B cell (primary cell): Measurements from ENCODE around the gene UBASH3B. TPM values are rescaled to one million over a fixed set of nuclear protein-coding genes. Genes with fewer than 3 reads are reported as not detected.

Experiments
- ATAC-seq: fragments of 200-7000 bp; cut with Tn5 transposase; one replicate; pipeline ENCODE4 v1.10.0; 2021; ENCODE audit warnings: low read depth, mild to moderate bottlenecking, moderate number of reproducible peaks, moderate library complexity
- CTCF ChIA-PET: fragments of 350-600 bp; sonication (Branson Sonifier 250); formaldehyde crosslinking; loops from one replicate; lab custom pipeline; 2021; ENCODE audit warnings: antibody characterized with exemption, inconsistent platforms; lab: Charles Lee
- POLR2A ChIA-PET: fragments of 350-600 bp; sonication (Branson Sonifier 250); formaldehyde crosslinking; loops from one replicate; lab custom pipeline; 2021; ENCODE audit warnings: antibody characterized with exemption; lab: Charles Lee
- DNase-seq: peaks from one replicate; pipeline ENCODE4 v3.0.0; 2013
- H2AFZ ChIP-seq: 2 replicates; pipeline ENCODE4 v1.6.1; 2012; ENCODE audit warnings: mild to moderate bottlenecking, low read depth, low read length; ENCODE audit not compliant: insufficient read depth, poor library complexity, severe bottlenecking
- H3K27ac ChIP-seq, 2 donors: 1 replicate in 1 of 2; 2 replicates in 1 of 2; pipeline ENCODE4 v1.5.1; 2012 to 2013; ENCODE audit warnings: low read length in 2 of 2, mild to moderate bottlenecking in 2 of 2, moderate library complexity in 1 of 2
- H3K27me3 ChIP-seq, 4 experiments: fragments of 200-600 bp in 1 of 4; sonication (generic) in 1 of 4; replicated peaks in 1 of 4; 1 replicate in 2 of 4; 2 replicates in 2 of 4; pipeline versions ENCODE4 v1.6.1 to v1.7.0; 2013 to 2016; ENCODE audit warnings: low read length in 3 of 4, mild to moderate bottlenecking in 2 of 4, mixed read lengths in 1 of 4, moderate library complexity in 1 of 4; ENCODE audit not compliant: insufficient read depth in 4 of 4, control insufficient read depth in 3 of 4; ENCODE audit errors: control extremely low read depth in 1 of 4
- H3K36me3 ChIP-seq, 2 experiments: replicated peaks in 1 of 2; 1 replicate in 1 of 2; 2 replicates in 1 of 2; pipeline versions ENCODE4 v1.6.1 to v1.7.1; 2013; ENCODE audit warnings: low read length in 1 of 2; ENCODE audit not compliant: insufficient read depth in 2 of 2, control insufficient read depth in 1 of 2; ENCODE audit errors: control extremely low read depth in 1 of 2, extremely low read depth in 1 of 2
- H3K4me1 ChIP-seq, 2 donors: fragments of 200-600 bp in 1 of 2; sonication (generic) in 1 of 2; 1 replicate in 1 of 2; 2 replicates in 1 of 2; pipeline versions ENCODE4 v1.5.1 to v1.6.1; 2013 to 2017; ENCODE audit warnings: low read length in 2 of 2; ENCODE audit not compliant: control insufficient read depth in 2 of 2, insufficient read depth in 2 of 2
- H3K4me2 ChIP-seq: replicated peaks from 2 replicates; pipeline ENCODE3; 2012; ENCODE audit warnings: mild to moderate bottlenecking, low read depth, low read length; ENCODE audit not compliant: poor library complexity, severe bottlenecking
- H3K4me3 ChIP-seq, 5 experiments: fragments of 200-600 bp in 1 of 5; sonication (generic) in 1 of 5; 1 replicate in 3 of 5; 2 replicates in 2 of 5; pipeline versions ENCODE4 v1.5.1 to v1.7.0; 2011 to 2016; ENCODE audit warnings: low read length in 4 of 5, mild to moderate bottlenecking in 4 of 5, low read depth in 2 of 5, control low read depth in 1 of 5, moderate library complexity in 1 of 5; ENCODE audit not compliant: insufficient read depth in 1 of 5; ENCODE audit errors: control extremely low read depth in 1 of 5, extremely low read depth in 1 of 5
- H3K79me2 ChIP-seq: fragments of 200-600 bp; sonication (generic); one replicate; pipeline ENCODE4 v1.6.0; 2016; ENCODE audit warnings: low read length; ENCODE audit not compliant: control insufficient read depth, insufficient read depth
- H3K9ac ChIP-seq: fragments of 200-600 bp; sonication (generic); 2 replicates; pipeline ENCODE4 v1.6.1; 2017; ENCODE audit warnings: mild to moderate bottlenecking, low read length, moderate library complexity
- H3K9me3 ChIP-seq, 3 donors: one replicate each; pipeline versions ENCODE4 v1.6.1 to v1.7.1; 2013; ENCODE audit warnings: low read length in 2 of 3; ENCODE audit not compliant: control insufficient read depth in 2 of 3, insufficient read depth in 1 of 3; ENCODE audit errors: control extremely low read depth in 1 of 3
- H4K20me1 ChIP-seq: 2 replicates; pipeline ENCODE4 v1.6.0; 2012; ENCODE audit warnings: mild to moderate bottlenecking, low read length; ENCODE audit not compliant: insufficient read depth, control insufficient read depth, poor library complexity, severe bottlenecking
- H3K27ac Mint-ChIP-seq: one replicate; pipeline ENCODE4 v1.8.0; 2021; ENCODE audit warnings: mixed read lengths
- H3K27me3 Mint-ChIP-seq: one replicate; pipeline ENCODE4 v1.8.0; 2021; ENCODE audit warnings: mixed read lengths
- H3K4me1 Mint-ChIP-seq: one replicate; pipeline ENCODE4 v1.8.0; 2021; ENCODE audit warnings: mixed read lengths
- H3K4me3 Mint-ChIP-seq: one replicate; pipeline ENCODE4 v1.8.0; 2021; ENCODE audit warnings: mixed read lengths
- H3K9me3 Mint-ChIP-seq: one replicate; pipeline ENCODE4 v1.8.0; 2022; ENCODE audit warnings: mixed read lengths; ENCODE audit not compliant: insufficient read depth
- CTCF ChIP-seq: fragments of 200-600 bp; IDR thresholded peaks from one replicate; pipeline ENCODE4 v1.8.0; 2022; ENCODE audit warnings: antibody characterized with exemption, mild to moderate bottlenecking
- EZH2 ChIP-seq: IDR thresholded peaks from 2 replicates; pipeline ENCODE4 v1.6.1; 2012; ENCODE audit warnings: borderline replicate concordance, low read depth, mild to moderate bottlenecking, moderate library complexity, low read length; ENCODE audit not compliant: insufficient read depth, poor library complexity, severe bottlenecking
- WGBS: methylation state at CpG from one replicate; pipeline ENCODE4 v1.1.5; 2013; ENCODE audit warnings: missing lambda C conversion rate; ENCODE audit not compliant: insufficient coverage; 5-methylcytosine and 5-hydroxymethylcytosine counted together
- intact Hi-C: fragments of 100-400 bp; cut with micrococcal nuclease; formaldehyde crosslinking; loops from one replicate; pipeline ENCODE4 v1.10.0; 2022
- polyA plus RNA-seq: library from polyadenylated mRNA; depleted of rRNA; stranded (reverse); fragments of >200 nt; gene quantifications from 2 replicates; pipeline ENCODE4 v1.2.3, GENCODE V29; 2012
- total RNA-seq, 2 donors: library from RNA; stranded (reverse); fragments of 120-200 nt in 1 of 2; gene quantifications; 1 replicate in 1 of 2; 2 replicates in 1 of 2; pipeline versions ENCODE4 v1.2.3 to v1.2.4, GENCODE V29; 2013 to 2022

The UBASH3B gene
- total and polyA plus RNA-seq, 2 donors (not counting 1 experiment from before 2014, with no cell fraction given): 2.3 to 3.6 TPM

- H3K4me1 Mint-ChIP-seq: peaks cover 5% of the 10 kb centered on the region
- WGBS: no CpG with 5 or more reads among the region's 4 CpGs
- H3K9me3 ChIP-seq: no peaks in the 10 kb centered on the region
- DNase-seq: no peak
- no peaks in the 10 kb centered on the region for H3K4me1 ChIP-seq
- no peak for TF ChIP-seq CTCF
- no peak for TF ChIP-seq EZH2
- no peaks in the 10 kb centered on the region for H3K36me3 ChIP-seq
- POLR2A ChIA-PET: no interaction called here
- H3K27me3 Mint-ChIP-seq: no peaks in the 10 kb centered on the region
- no peaks in the 10 kb centered on the region for H3K9me3 Mint-ChIP-seq
- no peak overlapping the region for H3K27ac Mint-ChIP-seq
- H3K4me3 ChIP-seq: no peak overlapping the region
- no peak overlapping the region for H3K27ac ChIP-seq
- peaks cover 41% of the 10 kb centered on the region for H3K79me2 ChIP-seq
- ATAC-seq: no peak
- no peak overlapping the region for H3K9ac ChIP-seq
- no peak overlapping the region for H2AFZ ChIP-seq
- intact Hi-C loops: no loop called here
- no peaks in the 10 kb centered on the region for H4K20me1 ChIP-seq
- CTCF ChIA-PET: no interaction called here
- no peak overlapping the region for H3K4me2 ChIP-seq
- H3K27me3 ChIP-seq: no peaks in the 10 kb centered on the region
- no peak overlapping the region for H3K4me3 Mint-ChIP-seq
Observed at GRCh38 chr11:122682464-122682863, 26.9 kb downstream of the UBASH3B start.

GRCh38 chr11:122685041-122685440 lies 29.5 kb downstream of the UBASH3B start:
- Mint-ChIP-seq H3K9me3 (no peaks in the 10 kb centered on the region), H3K27me3 (no peaks in the 10 kb centered on the region), H3K27ac (no peak overlapping the region), H3K4me1 (peaks cover 5% of the 10 kb centered on the region), H3K4me3 (no peak overlapping the region)
- CTCF ChIA-PET: interaction anchor here (0.6 to 0.7 kb wide), 2 partner anchors 17 to 60 kb away, joined by 4 read pairs; no protein-coding TSS in a partner anchor
- H3K27me3 ChIP-seq: no peaks in the 10 kb centered on the region
- POLR2A ChIA-PET: no interaction called here
- no peak for ATAC-seq
- H3K9ac ChIP-seq: no peak overlapping the region
- no peak overlapping the region for H2AFZ ChIP-seq
- intact Hi-C loops: no loop called here
- peaks cover 0 to 4% of the 10 kb centered on the region in 2 donors for H3K4me1 ChIP-seq
- DNase-seq: no peak
- no peak overlapping the region for H3K27ac ChIP-seq
- H3K36me3 ChIP-seq: no peaks in the 10 kb centered on the region
- WGBS: 100% methylated on average over 2 of the region's 2 CpGs
- no peak overlapping the region for H3K4me2 ChIP-seq
- peaks cover 22% of the 10 kb centered on the region for H3K79me2 ChIP-seq
- H3K9me3 ChIP-seq: no peaks in the 10 kb centered on the region
- TF ChIP-seq EZH2: no peak
- TF ChIP-seq CTCF: no peak
- no peak overlapping the region for H3K4me3 ChIP-seq
- H4K20me1 ChIP-seq: no peaks in the 10 kb centered on the region
